NCI-H128 (cell line): ENCODE measurements around the gene SLC39A11.

Experiments
- DNase-seq: peaks from one replicate; lab custom pipeline; 2025; ENCODE audit not compliant: unreplicated experiment; lab: John Stamatoyannopoulos, UW

SLC39A11 gene

DNA sequence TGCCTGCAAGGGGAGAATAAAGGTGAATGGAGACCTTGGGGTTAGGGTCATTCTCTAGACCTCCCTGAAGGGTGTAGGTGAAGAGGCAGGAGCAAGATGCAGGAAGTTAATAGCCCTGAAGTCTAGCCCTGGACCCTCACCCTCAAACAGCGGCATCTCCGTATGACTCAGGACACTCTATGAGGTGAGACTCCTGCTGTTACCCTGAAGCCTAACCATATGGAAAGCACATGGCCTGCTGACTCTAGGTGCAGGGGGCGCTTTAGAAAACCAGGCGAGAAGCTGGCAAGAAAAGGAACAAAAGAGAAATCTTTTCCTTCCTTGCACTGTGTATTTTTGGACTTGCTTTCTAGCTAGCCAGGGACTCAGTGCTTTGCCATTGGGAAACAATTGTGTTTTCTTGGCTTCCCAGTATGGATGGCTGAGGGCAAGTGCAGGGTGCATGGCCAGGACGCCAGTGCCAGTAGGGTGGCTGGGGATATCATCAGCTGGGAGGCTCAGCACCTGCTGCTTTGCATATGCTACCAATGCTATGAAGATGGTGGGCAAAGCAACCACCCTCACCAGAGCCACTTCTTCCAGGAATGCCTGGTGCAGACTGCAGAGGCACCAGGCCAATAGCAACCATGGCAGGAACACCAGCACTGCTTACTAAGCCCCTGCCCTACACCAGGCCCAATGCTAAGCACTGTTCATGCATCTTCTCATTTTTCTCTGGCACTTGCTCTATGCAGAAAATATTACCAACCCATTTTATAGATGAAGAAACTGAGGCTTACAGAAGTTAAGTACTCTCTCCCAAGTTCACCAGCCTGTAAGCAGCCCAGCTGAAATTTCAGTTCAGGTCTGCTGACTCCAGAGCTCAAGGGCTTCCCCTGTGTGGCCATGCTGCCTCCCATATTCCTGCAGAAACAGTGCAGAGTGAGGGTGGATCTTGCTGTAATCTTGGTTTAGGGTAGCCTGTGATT lies 425.1 kb downstream of the SLC39A11 start:
- no peak for DNase-seq

DNA sequence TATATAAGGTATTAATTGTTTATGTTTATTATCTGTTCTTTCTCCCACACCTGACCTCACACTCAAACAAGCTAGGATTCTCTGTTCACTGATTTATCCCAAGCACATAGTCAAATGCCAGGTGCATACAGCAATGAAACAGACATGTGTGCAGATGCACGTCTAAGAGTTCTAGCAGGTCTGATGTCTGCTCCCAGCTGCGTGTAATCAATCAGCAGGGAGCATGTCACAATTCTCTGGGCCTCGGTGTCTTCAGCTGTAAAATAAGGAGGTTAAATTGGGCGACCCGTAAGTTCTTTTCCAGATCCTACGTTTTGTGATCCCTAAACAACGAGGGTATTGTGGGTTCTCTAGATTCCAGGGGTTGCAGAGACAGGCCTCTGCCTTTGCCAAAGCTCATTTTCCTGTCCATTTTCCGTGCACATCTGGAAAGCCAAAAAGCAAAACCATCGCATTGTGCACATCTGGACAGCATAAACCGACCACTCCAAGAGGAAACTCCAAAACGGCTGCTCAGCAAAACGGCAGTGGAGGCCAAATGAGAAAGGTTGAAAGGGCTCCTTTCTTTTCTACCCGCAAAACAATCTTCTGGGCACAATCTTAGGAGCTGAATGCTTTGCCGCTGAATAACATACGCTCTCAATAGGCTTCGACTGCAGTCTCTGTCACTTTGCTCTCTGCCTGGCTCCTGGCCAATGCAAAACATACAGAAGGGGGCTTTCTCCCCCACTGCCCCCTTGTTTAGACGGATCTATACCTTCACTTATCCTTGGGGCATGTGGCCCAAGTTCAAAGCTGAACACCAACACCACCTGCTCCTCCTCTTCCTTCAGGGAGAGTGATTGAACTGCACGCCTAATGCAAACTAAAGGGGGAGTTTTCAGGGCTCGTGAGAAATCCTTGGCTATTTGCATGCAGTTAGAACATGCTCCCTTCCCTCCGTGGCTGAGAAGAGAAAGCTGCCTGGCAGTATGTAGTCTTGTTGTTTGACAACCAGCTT lies 426.3 kb downstream of the SLC39A11 start:
- DNase-seq = no peak

- no peak for DNase-seq
These were observed 429.7 kb downstream of the SLC39A11 start for GRCh38 chr17:72662827-72663190.

GRCh38 chr17:72661945-72662826 lies 430.3 kb downstream of the SLC39A11 start:
- no peak for DNase-seq

DNA sequence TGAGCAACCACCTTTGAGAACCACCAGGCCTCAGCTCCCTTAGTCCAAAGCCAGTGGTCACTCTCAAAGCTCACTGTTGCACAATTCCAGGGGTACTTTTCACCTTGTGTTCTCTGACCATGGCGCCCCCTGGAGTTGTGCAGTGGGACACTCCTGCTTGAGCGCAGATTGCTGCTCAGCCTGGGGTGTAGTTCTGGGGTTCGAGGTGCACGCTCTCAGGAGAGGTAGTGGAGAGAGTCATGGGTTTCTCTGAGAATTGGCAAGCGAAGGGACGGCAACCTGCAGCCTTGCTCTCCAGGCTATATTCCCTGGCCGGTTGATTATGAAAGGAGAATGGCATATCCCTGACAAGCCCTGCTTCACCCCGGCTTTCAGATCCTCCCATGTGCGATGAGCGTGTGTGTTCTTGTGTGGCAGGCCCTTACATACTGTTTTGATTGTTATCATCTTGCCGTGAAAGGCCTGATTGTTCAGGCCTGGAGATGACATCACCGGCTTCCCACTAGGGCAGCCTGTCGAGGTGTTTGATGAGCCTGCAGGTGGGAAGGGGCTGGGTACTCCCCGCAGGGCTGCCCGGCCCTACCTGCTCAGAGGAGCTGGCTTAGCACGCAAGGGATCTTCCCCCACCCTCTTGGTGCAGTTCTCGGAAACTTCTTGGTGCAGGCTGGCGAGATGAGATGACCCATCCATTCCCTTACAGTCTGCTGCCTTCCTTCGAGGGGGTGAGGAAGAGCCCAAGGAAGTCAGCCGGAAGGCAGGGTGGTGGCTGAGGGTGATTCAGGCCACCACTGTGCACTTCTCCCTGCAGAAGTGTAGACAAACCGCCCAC lies 431.2 kb downstream of the SLC39A11 start:
- no peak for DNase-seq

DNA sequence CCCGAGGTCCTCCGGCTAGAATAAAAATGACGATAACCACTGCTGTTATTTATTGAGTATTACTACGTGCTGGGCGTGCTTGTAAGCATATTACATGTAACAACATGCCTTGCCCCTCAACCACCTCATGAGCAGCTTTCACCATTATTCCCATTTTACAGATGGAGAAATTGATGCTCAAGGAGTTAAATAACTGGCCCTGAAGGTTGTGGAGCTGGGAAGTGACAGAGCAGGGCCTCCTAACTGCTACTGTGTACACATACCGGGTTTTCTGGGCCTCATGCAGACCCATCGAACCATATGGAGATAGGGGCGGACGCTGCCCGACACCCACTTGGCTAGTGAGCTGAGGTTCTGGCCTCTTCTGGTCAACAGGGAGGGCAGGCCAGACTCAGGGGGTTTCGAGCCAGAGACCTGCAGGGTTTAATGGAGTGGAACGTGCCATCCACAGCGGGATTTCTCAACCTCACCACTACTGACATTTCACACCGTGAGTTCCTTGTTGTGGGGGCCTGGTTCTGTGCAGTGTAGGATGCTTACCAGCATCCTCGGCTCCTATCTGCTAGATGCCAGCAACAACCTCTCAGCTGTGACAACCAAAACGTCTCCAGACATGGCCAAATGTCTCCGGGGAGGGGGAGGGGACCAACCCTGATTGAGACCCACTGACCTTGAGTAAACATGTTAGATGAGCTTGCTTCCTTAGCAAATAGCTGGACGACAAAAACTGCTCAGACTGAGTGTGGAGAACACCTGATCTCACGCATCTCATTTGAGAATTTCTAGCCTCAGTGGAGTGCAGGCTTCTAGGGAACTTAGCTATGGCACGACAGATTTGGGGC lies 432.0 kb downstream of the SLC39A11 start:
- no peak for DNase-seq

DNA sequence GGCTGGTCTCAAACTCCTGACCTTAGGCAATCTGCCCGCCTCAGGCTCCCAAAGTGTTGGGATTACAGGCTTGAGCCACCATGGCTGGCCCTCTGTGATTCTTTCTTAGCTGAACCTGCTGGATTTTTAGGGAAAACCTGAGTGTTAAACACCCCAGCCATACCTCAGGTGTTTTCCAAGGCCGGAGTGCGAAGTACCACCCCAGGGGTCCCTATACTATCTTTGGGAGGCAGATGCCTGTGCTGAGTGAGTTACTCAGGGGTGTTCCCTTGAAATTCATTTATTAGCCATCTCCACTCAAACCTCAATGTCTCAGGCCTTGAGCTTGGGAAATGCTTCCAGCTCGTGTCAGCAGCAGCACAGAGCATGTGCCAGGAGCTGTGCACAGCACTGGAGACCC lies 432.7 kb downstream of the SLC39A11 start:
- no peak for DNase-seq

DNA sequence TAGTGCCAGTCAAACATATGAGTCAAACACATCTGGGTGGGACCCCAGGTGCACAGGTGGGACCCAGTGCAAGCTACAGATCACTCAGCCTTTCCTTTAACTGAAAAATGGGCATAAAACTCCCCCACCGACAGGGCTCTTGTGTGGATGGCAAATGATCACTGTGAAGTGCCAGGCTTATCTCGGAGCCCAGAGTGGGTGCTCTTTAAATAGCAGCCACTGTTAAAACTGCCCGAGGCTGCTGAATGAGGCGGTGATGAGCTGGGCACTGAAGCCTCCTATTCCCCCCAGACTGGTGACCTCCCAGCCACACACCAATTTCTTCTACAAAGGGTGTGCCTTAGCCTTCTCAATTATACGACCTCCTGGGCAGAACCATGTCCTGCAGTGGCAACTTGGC lies 433.8 kb downstream of the SLC39A11 start:
- no peak for DNase-seq

- no peak for DNase-seq
These were observed 434.8 kb downstream of the SLC39A11 start for GRCh38 chr17:72657467-72658317.

DNA sequence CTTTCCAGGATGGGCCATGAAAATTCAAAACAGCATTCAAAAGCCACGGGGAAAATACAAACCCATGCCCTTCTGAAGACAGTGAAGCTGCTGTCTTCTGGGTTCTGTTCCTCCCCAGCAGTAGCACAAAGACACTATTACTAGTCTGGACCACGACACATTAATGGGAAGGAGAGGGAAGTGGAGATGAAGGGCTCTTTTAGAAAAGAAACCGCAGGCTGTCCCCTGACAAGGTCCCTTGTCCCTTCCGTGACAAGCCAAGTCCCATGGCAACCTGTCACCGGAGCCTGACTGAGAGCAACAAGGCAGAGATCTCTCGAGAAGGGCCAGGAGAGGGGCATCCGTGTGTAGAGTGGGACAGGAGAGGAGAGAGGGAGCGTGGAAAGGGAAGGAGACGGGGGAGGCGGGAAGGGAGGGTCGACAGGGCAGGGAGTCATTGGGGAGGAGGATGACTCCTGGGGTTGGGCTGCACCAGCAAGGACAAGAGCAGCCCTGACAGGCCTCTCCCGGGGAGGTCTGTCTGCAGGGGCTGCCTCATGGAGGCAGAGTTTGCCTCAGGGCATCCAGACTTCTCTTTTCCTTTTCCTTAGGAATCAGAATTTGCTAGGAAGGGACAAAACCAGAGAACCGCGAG lies 436.2 kb downstream of the SLC39A11 start:
- no peak for DNase-seq

DNA sequence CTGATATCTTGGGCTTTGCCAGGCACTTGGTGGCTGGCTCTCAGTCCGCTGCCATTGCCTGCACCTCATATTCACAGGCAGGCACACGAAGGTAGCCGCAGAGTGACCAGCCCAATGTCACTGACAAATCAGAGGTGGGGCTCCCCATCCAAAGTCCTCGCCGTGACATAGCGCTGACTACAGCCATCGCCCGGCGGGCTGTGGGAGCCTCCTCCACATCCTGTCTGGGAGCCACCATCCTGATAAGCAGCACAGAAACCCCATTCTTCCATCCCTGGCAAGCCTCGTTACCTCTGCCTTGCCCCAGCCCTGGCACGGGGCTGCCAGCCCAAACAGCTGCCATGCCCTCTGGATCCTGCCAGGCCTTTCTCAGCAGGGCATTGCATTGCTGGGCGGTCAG lies 437.8 kb downstream of the SLC39A11 start:
- no peak for DNase-seq

DNA sequence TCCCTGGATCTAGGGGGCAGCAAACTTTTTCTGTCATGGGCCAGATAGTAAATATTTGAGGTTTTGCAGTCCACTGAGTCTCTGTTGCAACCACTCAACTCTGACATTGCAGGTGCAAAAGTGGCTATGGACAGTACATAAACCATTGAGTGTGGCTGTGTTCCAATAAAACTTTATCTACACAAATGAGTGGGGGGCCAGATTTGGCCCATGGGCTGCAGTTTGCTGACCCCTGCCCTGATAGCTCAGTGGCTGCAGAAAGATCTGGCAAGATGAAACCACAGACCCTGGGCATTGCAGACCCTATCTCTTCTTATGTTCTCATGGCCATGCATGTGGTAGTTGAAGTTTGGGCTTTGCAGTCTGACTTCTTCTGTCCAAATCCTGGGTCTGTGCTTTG lies 440.5 kb downstream of the SLC39A11 start:
- no peak for DNase-seq

- DNase-seq = no peak
These were observed 443.8 kb downstream of the SLC39A11 start for GRCh38 chr17:72648702-72649101.

- DNase-seq = no peak
These were observed 446.3 kb downstream of the SLC39A11 start for GRCh38 chr17:72646176-72646575.

- no peak for DNase-seq
These were observed 448.0 kb downstream of the SLC39A11 start for GRCh38 chr17:72644492-72644891.

GRCh38 chr17:72643575-72644216 lies 448.8 kb downstream of the SLC39A11 start:
- no peak for DNase-seq

DNA sequence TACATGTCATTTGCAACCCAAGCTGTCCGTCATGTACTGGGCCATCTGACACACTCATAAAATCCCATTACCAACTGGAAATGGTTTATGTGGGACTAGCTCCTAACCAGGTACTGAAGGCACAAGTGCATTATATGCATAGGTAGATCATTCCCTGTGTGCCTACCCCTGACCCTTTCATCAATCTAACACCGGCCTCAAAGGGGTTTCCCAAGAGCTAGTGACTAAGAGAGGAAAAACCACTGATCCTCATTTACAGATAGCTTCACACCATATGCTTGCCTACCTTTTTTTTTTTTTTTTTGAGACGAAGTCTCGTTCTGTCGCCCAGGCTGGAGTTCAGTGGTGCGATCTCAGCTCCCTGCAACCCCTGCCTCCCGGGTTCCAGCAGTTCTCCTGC lies 449.8 kb downstream of the SLC39A11 start:
- DNase-seq = no peak
